Right lobe of liver (tissue), 4 donors: ENCODE results near the gene MBP.

ENCODE experiments used
- POLR2A ChIP-seq: fragments of 450-650 bp; IDR thresholded peaks from one replicate; pipeline ENCODE4 v1.6.1; 2017; ENCODE audit warnings: antibody characterized with exemption, mild to moderate bottlenecking
- TF ChIP-seq, protein P1 (sequence below), 4 donors: fragments of 200-600 bp in 3 of 4; fragments of 450-650 bp in 1 of 4; IDR thresholded peaks; one replicate each; pipeline versions ENCODE4 v1.5.1 to v1.8.0; 2016 to 2022; ENCODE audit warnings: antibody characterized with exemption in 4 of 4, mild to moderate bottlenecking in 2 of 4
- donor health status: DM: no; HTN: no; CAD: no.
- donor health status: DM: no; HTN: no; CAD: no.
- donor health status: DM: no; HTN: yes; CAD: no.

DNA sequence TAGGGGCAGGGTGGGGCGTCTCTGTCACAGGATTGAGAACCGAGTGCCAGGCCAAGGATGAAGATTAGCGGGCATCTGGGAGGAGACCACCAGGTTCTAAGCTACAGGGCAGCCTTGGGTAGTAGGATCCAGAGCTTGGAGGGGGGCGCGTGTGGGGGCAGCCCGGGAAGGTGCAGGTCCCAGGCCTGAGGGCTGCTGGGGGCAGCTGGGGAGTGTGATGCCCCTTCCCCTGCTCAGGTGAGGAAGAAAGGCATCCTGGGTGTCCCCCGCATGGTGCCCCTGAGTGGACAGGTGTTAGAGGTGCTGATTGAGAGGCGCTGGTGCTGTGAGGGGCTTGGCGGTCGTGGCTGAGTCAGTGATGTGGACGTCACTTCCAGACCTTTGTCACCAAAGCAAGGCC lies 33.9 kb upstream of the MBP start:
- no peak for TF ChIP-seq POLR2A
- TF ChIP-seq, protein P1, sequence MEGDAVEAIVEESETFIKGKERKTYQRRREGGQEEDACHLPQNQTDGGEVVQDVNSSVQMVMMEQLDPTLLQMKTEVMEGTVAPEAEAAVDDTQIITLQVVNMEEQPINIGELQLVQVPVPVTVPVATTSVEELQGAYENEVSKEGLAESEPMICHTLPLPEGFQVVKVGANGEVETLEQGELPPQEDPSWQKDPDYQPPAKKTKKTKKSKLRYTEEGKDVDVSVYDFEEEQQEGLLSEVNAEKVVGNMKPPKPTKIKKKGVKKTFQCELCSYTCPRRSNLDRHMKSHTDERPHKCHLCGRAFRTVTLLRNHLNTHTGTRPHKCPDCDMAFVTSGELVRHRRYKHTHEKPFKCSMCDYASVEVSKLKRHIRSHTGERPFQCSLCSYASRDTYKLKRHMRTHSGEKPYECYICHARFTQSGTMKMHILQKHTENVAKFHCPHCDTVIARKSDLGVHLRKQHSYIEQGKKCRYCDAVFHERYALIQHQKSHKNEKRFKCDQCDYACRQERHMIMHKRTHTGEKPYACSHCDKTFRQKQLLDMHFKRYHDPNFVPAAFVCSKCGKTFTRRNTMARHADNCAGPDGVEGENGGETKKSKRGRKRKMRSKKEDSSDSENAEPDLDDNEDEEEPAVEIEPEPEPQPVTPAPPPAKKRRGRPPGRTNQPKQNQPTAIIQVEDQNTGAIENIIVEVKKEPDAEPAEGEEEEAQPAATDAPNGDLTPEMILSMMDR (IDR thresholded peaks at IDR 0.05) = no peak
